ENCODE data around the gene IFRD2. TPM values are rescaled to one million over a fixed set of nuclear protein-coding genes. Genes with fewer than 3 reads are reported as not detected.

IFRD2 gene
- total RNA-seq, 1 donor from 2014 or later: 54.2 TPM

- H3K27me3 Mint-ChIP-seq (ENCODE audit: unreplicated experiment): peaks cover 16% of the 10 kb centered on the region
- no peak for TF ChIP-seq CTCF (IDR thresholded peaks at IDR 0.05)
- DNase-seq (ENCODE audit: extremely low spot score, unreplicated experiment): no peak
- no peak overlapping the region for H3K4me3 Mint-ChIP-seq (ENCODE audit: unreplicated experiment)
- no peaks in the 10 kb centered on the region for H3K9me3 Mint-ChIP-seq (ENCODE audit: unreplicated experiment)
- H3K36me3 Mint-ChIP-seq (ENCODE audit: unreplicated experiment): no peaks in the 10 kb centered on the region
- H3K4me1 Mint-ChIP-seq (ENCODE audit: unreplicated experiment): peaks cover 17% of the 10 kb centered on the region
- no peak overlapping the region for H3K27ac Mint-ChIP-seq (ENCODE audit: unreplicated experiment)
Observed at GRCh38 chr3:50275996-50276761, 16.1 kb downstream of the IFRD2 start.

GRCh38 chr3:50275141-50275995 lies 16.9 kb downstream of the IFRD2 start:
- TF ChIP-seq CTCF (IDR thresholded peaks at IDR 0.05): no peak
- no peaks in the 10 kb centered on the region for H3K9me3 Mint-ChIP-seq (ENCODE audit: unreplicated experiment)
- no peak for DNase-seq (ENCODE audit: extremely low spot score, unreplicated experiment)
- H3K36me3 Mint-ChIP-seq (ENCODE audit: unreplicated experiment): no peaks in the 10 kb centered on the region
- peaks cover 16% of the 10 kb centered on the region for H3K27me3 Mint-ChIP-seq (ENCODE audit: unreplicated experiment)
- peaks cover 17% of the 10 kb centered on the region for H3K4me1 Mint-ChIP-seq (ENCODE audit: unreplicated experiment)
- no peak overlapping the region for H3K27ac Mint-ChIP-seq (ENCODE audit: unreplicated experiment)
- no peak overlapping the region for H3K4me3 Mint-ChIP-seq (ENCODE audit: unreplicated experiment)

- H3K9me3 Mint-ChIP-seq (ENCODE audit: unreplicated experiment): no peaks in the 10 kb centered on the region
- peaks cover 16% of the 10 kb centered on the region for H3K27me3 Mint-ChIP-seq (ENCODE audit: unreplicated experiment)
Observed at GRCh38 chr3:50274371-50275104, 17.7 kb downstream of the IFRD2 start.

GRCh38 chr3:50273689-50274065 lies 18.6 kb downstream of the IFRD2 start:
- Mint-ChIP-seq H3K27ac (ENCODE audit: unreplicated experiment) (no peak overlapping the region), H3K9me3 (ENCODE audit: unreplicated experiment) (no peaks in the 10 kb centered on the region), H3K4me3 (ENCODE audit: unreplicated experiment) (no peak overlapping the region), H3K27me3 (ENCODE audit: unreplicated experiment) (peaks cover 16% of the 10 kb centered on the region), H3K36me3 (ENCODE audit: unreplicated experiment) (no peaks in the 10 kb centered on the region), H3K4me1 (ENCODE audit: unreplicated experiment) (peaks cover 31% of the 10 kb centered on the region)
- TF ChIP-seq CTCF (IDR thresholded peaks at IDR 0.05): no peak
- no peak for DNase-seq (ENCODE audit: extremely low spot score, unreplicated experiment)

More at GRCh38 chr3:50274371-50275104, 17.7 kb downstream of the IFRD2 start:
- TF ChIP-seq CTCF (IDR thresholded peaks at IDR 0.05): peak; percentile 74
- no peak for DNase-seq (ENCODE audit: extremely low spot score, unreplicated experiment)
- H3K4me1 Mint-ChIP-seq (ENCODE audit: unreplicated experiment): peaks cover 23% of the 10 kb centered on the region
- no peak overlapping the region for H3K4me3 Mint-ChIP-seq (ENCODE audit: unreplicated experiment)
- H3K36me3 Mint-ChIP-seq (ENCODE audit: unreplicated experiment): no peaks in the 10 kb centered on the region
- no peak overlapping the region for H3K27ac Mint-ChIP-seq (ENCODE audit: unreplicated experiment)

All from osteocyte (in vitro differentiated cells).